HCT116 (cell line): ENCODE data around the gene ALDOA. TPM values are rescaled to one million over a fixed set of nuclear protein-coding genes. Genes with fewer than 3 reads are reported as not detected.

ENCODE experiments used
- ATAC-seq: fragments of 200-7000 bp; cut with Tn5 transposase; 2 replicates; pipeline ENCODE4 v1.9.1; 2020; ENCODE audit warnings: mild to moderate bottlenecking, moderate library complexity
- BruUV-seq: library from RNA; stranded (reverse); fragments of 400-500 nt; replicated peaks from 2 replicates; lab custom pipeline; 2021; lab: Mats Ljungman, UMichigan
- CTCF ChIA-PET: fragments of 300-600 bp; sonication (Branson Sonifier 250); formaldehyde crosslinking; loops from one replicate; lab custom pipeline; 2021; ENCODE audit warnings: antibody characterized with exemption; lab: Charles Lee
- POLR2A ChIA-PET: fragments of 300-600, 350-600 bp; sonication (Branson Sonifier 250); formaldehyde crosslinking; loops from one replicate; lab custom pipeline; 2021; ENCODE audit warnings: antibody characterized with exemption; lab: Charles Lee
- RAD21 ChIA-PET, 2 experiments: fragments of 300-600 bp; sonication (Branson Sonifier 250); formaldehyde crosslinking; loops; one replicate each; lab custom pipeline; 2023; ENCODE audit warnings: low total read pairs in 2 of 2; ENCODE audit not compliant: uncharacterized antibody in 2 of 2, unreplicated experiment in 2 of 2, low non-redundant PET in 1 of 2; lab: Charles Lee
- DNase-seq: peaks from one replicate; pipeline ENCODE4 v3.0.0-alpha.2; 2010; ENCODE audit warnings: low read depth, low spot score
- H2AFZ ChIP-seq: fragments of 200-600 bp; shearing (Covaris generic), sonication (generic); 2 replicates; pipeline ENCODE4 v1.6.1; 2017; ENCODE audit warnings: low read depth, mixed run types, mixed read lengths, antibody characterized with exemption, low read length; ENCODE audit not compliant: poor library complexity, severe bottlenecking
- H3K27ac ChIP-seq: 2 replicates; pipeline ENCODE4 v1.5.1; 2012; ENCODE audit warnings: low read depth, low read length
- H3K27me3 ChIP-seq: fragments of 200-600 bp; sonication (generic); 2 replicates; pipeline ENCODE4 v1.6.1; 2016; ENCODE audit warnings: mixed run types, low read length, mixed read lengths; ENCODE audit not compliant: insufficient read depth
- H3K36me3 ChIP-seq, 2 experiments: fragments of 200-500 bp in 1 of 2; fragments of 200-600 bp in 1 of 2; sonication (Bioruptor generic) in 1 of 2; sonication (generic) in 1 of 2; 2 replicates each; pipeline versions ENCODE4 v1.5.1 to v1.6.1; 2014 to 2016; ENCODE audit warnings: low read length in 2 of 2, inconsistent platforms in 1 of 2, mixed read lengths in 1 of 2, mixed run types in 1 of 2; ENCODE audit not compliant: insufficient read depth in 2 of 2, control insufficient read depth in 1 of 2
- H3K4me1 ChIP-seq, 2 experiments: fragments of 200-600 bp in 1 of 2; sonication (generic) in 1 of 2; 2 replicates each; pipeline versions ENCODE4 v1.5.1 to v1.6.1; 2012 to 2017; ENCODE audit warnings: low read length in 2 of 2, inconsistent platforms in 1 of 2, mild to moderate bottlenecking in 1 of 2, mixed read lengths in 1 of 2, mixed run types in 1 of 2, moderate library complexity in 1 of 2; ENCODE audit not compliant: insufficient read depth in 2 of 2, control insufficient read depth in 1 of 2
- H3K4me2 ChIP-seq: fragments of 200-600 bp; sonication (generic); 2 replicates; pipeline ENCODE4 v1.6.1; 2017; ENCODE audit warnings: mixed run types, low read length, mixed read lengths
- H3K4me3 ChIP-seq, 2 experiments: fragments of 200-600 bp in 1 of 2; sonication (generic) in 1 of 2; replicated peaks in 1 of 2; 2 replicates each; pipeline ENCODE4 v1.5.1; 2011 to 2016; ENCODE audit warnings: low read length in 2 of 2, control low read depth in 1 of 2, low read depth in 1 of 2, mild to moderate bottlenecking in 1 of 2, mixed read lengths in 1 of 2, mixed run types in 1 of 2
- H3K79me2 ChIP-seq: fragments of 200-600 bp; sonication (generic); 2 replicates; pipeline ENCODE4 v1.6.1; 2017; ENCODE audit warnings: mild to moderate bottlenecking, mixed run types, low read length, moderate library complexity, mixed read lengths; ENCODE audit not compliant: insufficient read depth
- H3K9ac ChIP-seq: fragments of 200-600 bp; sonication (generic); 2 replicates; pipeline ENCODE4 v1.6.1; 2016; ENCODE audit warnings: low read length, mixed read lengths
- H3K9me2 ChIP-seq: fragments of 200-600 bp; sonication (generic), shearing (Covaris generic); 2 replicates; pipeline ENCODE4 v1.6.1; 2017; ENCODE audit warnings: mixed run types, mild to moderate bottlenecking, moderate library complexity; ENCODE audit not compliant: insufficient read depth
- H3K9me3 ChIP-seq, 2 experiments: fragments of 200-500 bp in 1 of 2; fragments of 200-600 bp in 1 of 2; sonication (Bioruptor generic) in 1 of 2; sonication (generic) in 1 of 2; 2 replicates each; pipeline ENCODE4 v1.6.1; 2014 to 2017; ENCODE audit warnings: low read length in 2 of 2, mixed read lengths in 2 of 2, inconsistent platforms in 1 of 2, low read depth in 1 of 2, mild to moderate bottlenecking in 1 of 2, mixed run types in 1 of 2, moderate library complexity in 1 of 2; ENCODE audit not compliant: control insufficient read depth in 1 of 2, insufficient read depth in 1 of 2
- H4K20me1 ChIP-seq: fragments of 200-600 bp; sonication (generic), shearing (Covaris generic); 2 replicates; pipeline ENCODE4 v1.6.1; 2017; ENCODE audit warnings: mixed run types, mild to moderate bottlenecking, moderate library complexity; ENCODE audit not compliant: insufficient read depth
- POLR2AphosphoS5 ChIP-seq: IDR thresholded peaks from 2 replicates; pipeline ENCODE4 v1.6.1; 2011; ENCODE audit warnings: mild to moderate bottlenecking, low read depth, low read length, moderate library complexity
- intact Hi-C: fragments of 100-400 bp; cut with micrococcal nuclease; formaldehyde crosslinking; loops from 2 replicates; pipeline ENCODE4 v1.10.0; 2022
- total RNA-seq: library from RNA; stranded (reverse); gene quantifications from one replicate; pipeline ENCODE4 v1.2.1, GENCODE V29; 2021; ENCODE audit not compliant: unreplicated experiment
- TF ChIP-seq, protein P1 (sequence below): IDR thresholded peaks from 2 replicates; pipeline ENCODE4 v1.6.1; 2012; ENCODE audit warnings: low read depth

ALDOA gene
- total RNA-seq, 1 experiment from 2014 or later: 2,423 TPM

DNA sequence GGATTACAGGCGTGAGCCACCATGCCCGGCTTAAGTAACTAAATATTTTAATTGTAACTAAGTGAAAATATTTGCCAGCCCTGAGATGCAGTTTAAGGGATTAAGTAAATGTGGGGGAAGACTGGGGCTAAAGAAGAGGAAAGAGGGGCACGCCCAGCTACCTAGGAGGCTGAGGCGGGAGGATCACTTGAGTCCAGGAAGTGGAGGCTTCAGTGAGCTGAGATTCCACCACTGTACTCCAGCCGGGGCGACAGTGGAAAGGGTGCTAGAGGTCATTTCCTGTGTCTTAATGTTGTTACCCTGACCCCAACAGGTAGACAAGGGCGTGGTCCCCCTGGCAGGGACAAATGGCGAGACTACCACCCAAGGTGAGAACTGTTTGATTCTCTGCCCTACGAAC lies 2.8 kb downstream of the ALDOA start:
- H3K27ac ChIP-seq: peak overlapping the region; percentile 32; the same call in 1 of the 2 replicates
- BruUV-seq: no TSS peak

More for the DNA sequence above, 2.8 kb downstream of the ALDOA start:
- Histone ChIP-seq H3K27me3 (no peaks in the 10 kb centered on the region), H3K4me3 (no peak overlapping the region), H3K4me2 (peak overlapping the region; percentile 1; the same call in 1 of the 2 replicates), H4K20me1 (peaks cover 12% of the 10 kb centered on the region; the same call in 1 of the 2 replicates), H3K4me1 (peaks cover 14 to 38% of the 10 kb centered on the region in 2 experiments), H2AFZ (no peak overlapping the region), H3K36me3 (peaks cover 28 to 60% of the 10 kb centered on the region in 2 experiments), H3K79me2 (peaks cover 61% of the 10 kb centered on the region), H3K9me2 (no peaks in the 10 kb centered on the region), H3K9ac (no peak overlapping the region), H3K9me3 (no peaks in the 10 kb centered on the region)
- POLR2A ChIA-PET: no interaction called here
- intact Hi-C loops: no loop called here
- ATAC-seq (no peak), DNase-seq (no peak)
- RAD21 ChIA-PET: no interaction called here
- CTCF ChIA-PET: interaction anchor here (1.1 to 4.4 kb wide), 2 partner anchors 24 to 44 kb away, joined by 3 to 28 read pairs; partner anchors contain the start of gene TBX6
- TF ChIP-seq, protein P1, sequence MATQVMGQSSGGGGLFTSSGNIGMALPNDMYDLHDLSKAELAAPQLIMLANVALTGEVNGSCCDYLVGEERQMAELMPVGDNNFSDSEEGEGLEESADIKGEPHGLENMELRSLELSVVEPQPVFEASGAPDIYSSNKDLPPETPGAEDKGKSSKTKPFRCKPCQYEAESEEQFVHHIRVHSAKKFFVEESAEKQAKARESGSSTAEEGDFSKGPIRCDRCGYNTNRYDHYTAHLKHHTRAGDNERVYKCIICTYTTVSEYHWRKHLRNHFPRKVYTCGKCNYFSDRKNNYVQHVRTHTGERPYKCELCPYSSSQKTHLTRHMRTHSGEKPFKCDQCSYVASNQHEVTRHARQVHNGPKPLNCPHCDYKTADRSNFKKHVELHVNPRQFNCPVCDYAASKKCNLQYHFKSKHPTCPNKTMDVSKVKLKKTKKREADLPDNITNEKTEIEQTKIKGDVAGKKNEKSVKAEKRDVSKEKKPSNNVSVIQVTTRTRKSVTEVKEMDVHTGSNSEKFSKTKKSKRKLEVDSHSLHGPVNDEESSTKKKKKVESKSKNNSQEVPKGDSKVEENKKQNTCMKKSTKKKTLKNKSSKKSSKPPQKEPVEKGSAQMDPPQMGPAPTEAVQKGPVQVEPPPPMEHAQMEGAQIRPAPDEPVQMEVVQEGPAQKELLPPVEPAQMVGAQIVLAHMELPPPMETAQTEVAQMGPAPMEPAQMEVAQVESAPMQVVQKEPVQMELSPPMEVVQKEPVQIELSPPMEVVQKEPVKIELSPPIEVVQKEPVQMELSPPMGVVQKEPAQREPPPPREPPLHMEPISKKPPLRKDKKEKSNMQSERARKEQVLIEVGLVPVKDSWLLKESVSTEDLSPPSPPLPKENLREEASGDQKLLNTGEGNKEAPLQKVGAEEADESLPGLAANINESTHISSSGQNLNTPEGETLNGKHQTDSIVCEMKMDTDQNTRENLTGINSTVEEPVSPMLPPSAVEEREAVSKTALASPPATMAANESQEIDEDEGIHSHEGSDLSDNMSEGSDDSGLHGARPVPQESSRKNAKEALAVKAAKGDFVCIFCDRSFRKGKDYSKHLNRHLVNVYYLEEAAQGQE: no peak
- TF ChIP-seq POLR2AphosphoS5: 0 out of 2 replicates have a peak, but pooled peaks have one; percentile 9
